Calu3 (cell line): ENCODE results near the gene ITPK1. TPM values are rescaled to one million over a fixed set of nuclear protein-coding genes. Genes with fewer than 3 reads are reported as not detected.

Source experiments
- BruUV-seq: library from RNA; stranded (reverse); fragments of 400-500 nt; replicated peaks from 2 replicates; lab custom pipeline; 2021; lab: Mats Ljungman, UMichigan
- CTCF ChIA-PET: fragments of 300-600 bp; sonication (Branson Sonifier 250); formaldehyde crosslinking; loops from one replicate; lab custom pipeline; 2022; ENCODE audit warnings: antibody characterized with exemption; lab: Charles Lee
- DNase-seq: peaks from one replicate; pipeline ENCODE4 v3.0.0; 2022
- H3K27ac Mint-ChIP-seq: one replicate; pipeline ENCODE4 v1.8.0; 2022; ENCODE audit warnings: mixed read lengths; ENCODE audit not compliant: unreplicated experiment
- H3K27me3 Mint-ChIP-seq: one replicate; pipeline ENCODE4 v1.8.0; 2022; ENCODE audit warnings: mixed read lengths; ENCODE audit not compliant: unreplicated experiment
- H3K36me3 Mint-ChIP-seq: one replicate; pipeline ENCODE4 v1.8.0; 2022; ENCODE audit warnings: mild to moderate bottlenecking, moderate library complexity, mixed read lengths; ENCODE audit not compliant: insufficient read depth, unreplicated experiment
- H3K4me1 Mint-ChIP-seq: one replicate; pipeline ENCODE4 v1.8.0; 2022; ENCODE audit warnings: mild to moderate bottlenecking, low read depth, mixed read lengths; ENCODE audit not compliant: unreplicated experiment
- H3K4me3 Mint-ChIP-seq: one replicate; pipeline ENCODE4 v1.8.0; 2022; ENCODE audit warnings: mild to moderate bottlenecking, low read depth, moderate library complexity, mixed read lengths; ENCODE audit not compliant: unreplicated experiment
- H3K9me3 Mint-ChIP-seq: one replicate; pipeline ENCODE4 v1.8.0; 2022; ENCODE audit warnings: low read depth, mixed read lengths; ENCODE audit not compliant: unreplicated experiment
- intact Hi-C: fragments of 100-400 bp; cut with micrococcal nuclease; formaldehyde crosslinking; loops from one replicate; pipeline ENCODE4 v1.10.0; 2022; ENCODE audit not compliant: unreplicated experiment
- total RNA-seq: library from RNA; stranded (reverse); gene quantifications from 2 replicates; pipeline ENCODE4 v1.2.3, GENCODE V29; 2022
- TF ChIP-seq, protein P1 (sequence below): fragments of 200-600 bp; IDR thresholded peaks from one replicate; pipeline ENCODE4 v1.8.0; 2022; ENCODE audit warnings: antibody characterized with exemption; ENCODE audit not compliant: unreplicated experiment

Gene ITPK1
- total RNA-seq, 1 experiment from 2014 or later: 94.3 TPM

DNA sequence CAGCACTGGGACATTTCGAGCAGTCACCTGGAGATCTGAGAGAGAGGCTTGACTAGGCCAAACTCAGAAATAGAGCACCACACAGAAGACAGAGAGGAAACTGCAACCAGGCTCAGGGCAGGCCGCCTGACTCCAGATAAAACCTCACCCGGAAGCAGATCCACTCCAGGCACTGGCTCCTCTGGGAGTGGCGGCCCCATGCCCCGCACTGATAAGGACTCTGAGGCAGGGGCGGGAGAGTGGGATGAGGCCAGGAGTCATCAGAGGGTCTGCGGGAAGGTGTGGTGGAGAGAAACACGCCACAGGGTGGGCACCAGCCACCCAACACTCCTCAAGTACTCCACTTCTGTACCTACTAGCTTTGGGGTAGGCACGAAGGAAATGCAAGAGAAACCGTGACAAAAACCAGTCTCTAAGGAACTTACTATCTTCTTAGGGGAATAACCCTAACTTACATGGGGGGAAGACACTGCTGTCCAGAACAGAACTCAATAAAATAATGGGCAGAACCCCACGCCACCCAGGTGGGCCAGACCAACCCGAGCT, 121.5 kb downstream of the ITPK1 start:
- Mint-ChIP-seq H3K27me3 (no peaks in the 10 kb centered on the region), H3K9me3 (no peaks in the 10 kb centered on the region), H3K36me3 (no peaks in the 10 kb centered on the region), H3K4me1 (no peaks in the 10 kb centered on the region), H3K4me3 (no peak overlapping the region), H3K27ac (no peak overlapping the region)
- BruUV-seq: no TSS peak
- intact Hi-C loops: no loop called here
- CTCF ChIA-PET: no interaction called here
- DNase-seq: no peak
- TF ChIP-seq, protein P1, sequence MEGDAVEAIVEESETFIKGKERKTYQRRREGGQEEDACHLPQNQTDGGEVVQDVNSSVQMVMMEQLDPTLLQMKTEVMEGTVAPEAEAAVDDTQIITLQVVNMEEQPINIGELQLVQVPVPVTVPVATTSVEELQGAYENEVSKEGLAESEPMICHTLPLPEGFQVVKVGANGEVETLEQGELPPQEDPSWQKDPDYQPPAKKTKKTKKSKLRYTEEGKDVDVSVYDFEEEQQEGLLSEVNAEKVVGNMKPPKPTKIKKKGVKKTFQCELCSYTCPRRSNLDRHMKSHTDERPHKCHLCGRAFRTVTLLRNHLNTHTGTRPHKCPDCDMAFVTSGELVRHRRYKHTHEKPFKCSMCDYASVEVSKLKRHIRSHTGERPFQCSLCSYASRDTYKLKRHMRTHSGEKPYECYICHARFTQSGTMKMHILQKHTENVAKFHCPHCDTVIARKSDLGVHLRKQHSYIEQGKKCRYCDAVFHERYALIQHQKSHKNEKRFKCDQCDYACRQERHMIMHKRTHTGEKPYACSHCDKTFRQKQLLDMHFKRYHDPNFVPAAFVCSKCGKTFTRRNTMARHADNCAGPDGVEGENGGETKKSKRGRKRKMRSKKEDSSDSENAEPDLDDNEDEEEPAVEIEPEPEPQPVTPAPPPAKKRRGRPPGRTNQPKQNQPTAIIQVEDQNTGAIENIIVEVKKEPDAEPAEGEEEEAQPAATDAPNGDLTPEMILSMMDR: no peak

DNA sequence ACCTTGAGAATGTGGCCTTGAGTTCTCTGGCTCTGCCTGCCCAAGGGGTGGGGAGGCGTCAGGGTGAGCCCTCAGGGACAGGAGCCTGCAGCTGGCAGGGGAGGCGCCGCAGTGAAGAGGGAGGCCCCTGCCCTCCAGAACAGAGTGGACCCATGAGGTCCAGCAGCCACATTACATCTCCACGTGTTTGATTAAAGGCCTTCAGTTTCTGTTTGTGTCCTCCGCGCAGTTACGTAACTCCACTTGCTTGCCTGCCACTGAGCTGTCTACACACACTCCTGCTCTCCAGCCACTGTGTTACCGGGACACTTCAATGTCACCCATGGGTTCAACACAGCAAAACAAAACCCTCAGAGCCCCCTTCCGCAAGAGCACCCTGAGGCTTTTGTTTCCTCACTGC, 122.4 kb downstream of the ITPK1 start:
- no TSS peak for BruUV-seq
- TF ChIP-seq, protein P1: no peak
- Mint-ChIP-seq H3K27me3 (no peaks in the 10 kb centered on the region), H3K4me3 (no peak overlapping the region), H3K36me3 (no peaks in the 10 kb centered on the region), H3K27ac (no peak overlapping the region), H3K4me1 (no peaks in the 10 kb centered on the region), H3K9me3 (no peaks in the 10 kb centered on the region)
- DNase-seq: no peak
- intact Hi-C loops: no loop called here
- CTCF ChIA-PET: no interaction called here

DNA sequence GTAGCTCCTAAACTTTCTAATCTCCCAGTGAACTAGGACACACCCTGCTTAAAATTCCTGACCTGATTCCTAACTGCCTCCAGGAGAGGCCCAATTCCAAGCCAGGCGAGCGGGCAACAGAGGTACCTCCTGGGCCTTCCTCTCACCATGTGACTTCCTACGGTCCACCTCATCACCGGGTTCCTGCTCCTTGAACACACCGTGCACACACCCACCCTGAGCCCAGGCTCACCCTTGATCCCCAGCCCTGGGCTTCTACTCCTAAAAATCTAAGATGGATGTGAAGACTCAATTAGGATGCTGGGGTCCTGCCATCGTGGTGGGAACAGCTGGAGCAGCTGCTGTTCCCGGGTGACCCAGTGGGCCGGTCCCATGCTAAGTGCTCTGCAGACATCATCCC, 124.2 kb downstream of the ITPK1 start:
- CTCF ChIA-PET: interaction anchor here (0.6 kb wide), 1 partner anchor 93 kb away, joined by 5 read pairs; no protein-coding TSS in a partner anchor
- Mint-ChIP-seq H3K9me3 (no peaks in the 10 kb centered on the region), H3K4me1 (peaks cover 2% of the 10 kb centered on the region), H3K4me3 (no peak overlapping the region), H3K27ac (no peak overlapping the region), H3K36me3 (no peaks in the 10 kb centered on the region), H3K27me3 (no peaks in the 10 kb centered on the region)
- BruUV-seq: no TSS peak
- TF ChIP-seq, protein P1: no peak
- no peak for DNase-seq
- intact Hi-C loops: no loop called here

DNA sequence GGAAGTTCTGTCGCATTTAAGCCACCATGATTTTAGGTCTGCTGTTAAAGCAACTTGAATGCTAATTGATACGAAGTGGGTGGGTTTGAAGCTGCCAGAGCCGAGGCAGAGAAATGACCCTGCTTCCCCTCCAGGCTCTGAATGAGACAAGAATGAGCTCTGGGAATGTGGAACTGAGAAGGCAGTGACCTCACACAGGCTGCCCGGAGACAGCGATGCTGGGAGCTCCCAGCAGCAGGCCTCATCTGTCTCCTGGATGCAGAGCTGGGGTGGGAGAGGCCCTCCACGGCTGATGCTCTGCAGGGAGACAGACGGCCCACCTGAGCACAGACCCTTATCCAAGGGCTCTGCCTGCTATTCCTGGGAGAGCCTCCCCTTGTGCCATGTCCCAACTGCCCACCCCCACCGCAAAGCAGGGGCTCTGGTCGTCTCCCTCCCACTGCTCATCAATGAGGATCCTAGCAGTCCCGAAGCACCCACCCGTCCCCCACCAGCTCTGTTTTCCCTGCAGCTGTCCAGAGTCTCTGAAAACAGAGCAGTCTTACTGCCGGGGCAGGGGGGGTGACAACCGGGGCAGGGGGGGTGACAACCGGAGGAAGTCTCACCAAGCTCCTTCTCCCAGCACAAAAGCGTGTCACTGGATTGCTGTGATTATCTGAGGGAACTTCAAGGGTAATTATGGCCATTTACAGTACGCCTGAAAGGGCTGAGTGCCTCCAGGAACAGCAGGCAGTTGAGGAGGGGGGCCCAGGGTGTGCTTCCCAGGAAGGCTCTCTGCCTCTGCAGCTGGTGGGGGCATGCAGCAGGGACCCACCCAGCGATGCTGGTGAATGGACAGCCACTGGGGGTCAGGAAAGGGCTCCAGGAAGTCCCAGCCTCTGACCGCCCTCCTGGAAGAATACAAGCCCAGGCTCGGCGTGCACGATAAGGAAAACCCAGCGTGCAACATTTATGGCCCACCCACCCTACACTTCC, 125.0 kb downstream of the ITPK1 start:
- Mint-ChIP-seq H3K4me3 (no peak overlapping the region), H3K9me3 (no peaks in the 10 kb centered on the region), H3K27me3 (no peaks in the 10 kb centered on the region), H3K36me3 (no peaks in the 10 kb centered on the region), H3K4me1 (peaks cover 10% of the 10 kb centered on the region), H3K27ac (no peak overlapping the region)
- TF ChIP-seq, protein P1: no peak
- intact Hi-C loops: no loop called here
- BruUV-seq: no TSS peak
- DNase-seq: no peak
- CTCF ChIA-PET: interaction anchor here (0.6 kb wide), 2 partner anchors 17 to 92 kb away, joined by 4 to 5 read pairs; no protein-coding TSS in a partner anchor
